VCaP (cell line): Measurements from ENCODE around the gene TMCO4.

Experiments used
- H3K27ac ChIP-seq: fragments of 450-650 bp; 2 replicates; pipeline ENCODE4 v1.5.1; 2017
- TF ChIP-seq, protein P1 (sequence below): fragments of 450-650 bp; conservative IDR thresholded peaks from 2 replicates; pipeline ENCODE4 v1.5.1; 2017; ENCODE audit warnings: mild to moderate bottlenecking, moderate library complexity

TMCO4 gene

DNA sequence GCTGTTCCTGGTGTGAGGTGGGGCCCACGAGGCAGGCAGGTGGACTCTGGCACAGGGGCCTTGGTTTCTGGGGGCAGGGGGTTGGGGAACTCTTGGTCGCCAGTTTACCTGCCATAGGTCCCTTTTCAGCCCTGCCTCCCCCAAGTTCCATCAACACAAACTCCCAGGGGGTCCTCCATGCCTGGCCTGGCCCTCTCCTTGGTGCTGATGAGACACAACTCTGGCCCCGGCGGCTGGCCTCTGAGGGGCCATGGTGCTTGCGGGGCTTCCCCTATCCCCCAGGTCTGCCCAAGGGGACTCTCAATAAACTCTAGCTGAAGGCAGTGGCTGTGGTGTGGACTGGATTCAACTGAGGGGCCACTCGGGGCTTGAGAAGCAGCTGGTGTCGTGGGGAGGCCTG, 119.1 kb downstream of the TMCO4 start:
- H3K27ac ChIP-seq, result no peak overlapping the region
- TF ChIP-seq, protein P1, sequence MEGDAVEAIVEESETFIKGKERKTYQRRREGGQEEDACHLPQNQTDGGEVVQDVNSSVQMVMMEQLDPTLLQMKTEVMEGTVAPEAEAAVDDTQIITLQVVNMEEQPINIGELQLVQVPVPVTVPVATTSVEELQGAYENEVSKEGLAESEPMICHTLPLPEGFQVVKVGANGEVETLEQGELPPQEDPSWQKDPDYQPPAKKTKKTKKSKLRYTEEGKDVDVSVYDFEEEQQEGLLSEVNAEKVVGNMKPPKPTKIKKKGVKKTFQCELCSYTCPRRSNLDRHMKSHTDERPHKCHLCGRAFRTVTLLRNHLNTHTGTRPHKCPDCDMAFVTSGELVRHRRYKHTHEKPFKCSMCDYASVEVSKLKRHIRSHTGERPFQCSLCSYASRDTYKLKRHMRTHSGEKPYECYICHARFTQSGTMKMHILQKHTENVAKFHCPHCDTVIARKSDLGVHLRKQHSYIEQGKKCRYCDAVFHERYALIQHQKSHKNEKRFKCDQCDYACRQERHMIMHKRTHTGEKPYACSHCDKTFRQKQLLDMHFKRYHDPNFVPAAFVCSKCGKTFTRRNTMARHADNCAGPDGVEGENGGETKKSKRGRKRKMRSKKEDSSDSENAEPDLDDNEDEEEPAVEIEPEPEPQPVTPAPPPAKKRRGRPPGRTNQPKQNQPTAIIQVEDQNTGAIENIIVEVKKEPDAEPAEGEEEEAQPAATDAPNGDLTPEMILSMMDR, result no peak

DNA sequence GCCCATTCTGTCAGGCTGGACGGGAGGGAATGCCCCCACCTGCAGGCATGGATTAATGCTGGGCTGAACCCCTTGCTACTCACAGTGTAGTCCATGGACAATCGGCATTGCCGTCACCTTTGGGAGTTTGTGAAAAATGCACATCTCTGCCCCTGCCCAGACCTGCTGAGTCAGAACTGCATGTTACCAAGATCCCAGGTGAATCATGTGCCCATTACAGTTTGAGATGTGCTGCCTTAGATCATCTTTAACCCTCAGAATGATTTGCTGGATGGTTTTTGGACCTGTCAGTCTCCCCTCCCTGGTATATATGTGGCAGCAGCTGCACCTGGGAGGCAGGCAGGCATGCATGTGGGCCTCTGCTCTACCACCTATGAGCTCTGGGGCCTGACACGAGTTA, 120.0 kb downstream of the TMCO4 start:
- TF ChIP-seq, protein P1, result no peak

GRCh38 chr1:19678931-19679453, 120.7 kb downstream of the TMCO4 start:
- TF ChIP-seq, protein P1, result no peak
- no peak overlapping the region for H3K27ac ChIP-seq

More for the DNA sequence above, 120.0 kb downstream of the TMCO4 start:
- no peak overlapping the region for H3K27ac ChIP-seq

- H3K27ac ChIP-seq, result peak overlapping the region; percentile 63
- TF ChIP-seq, protein P1, result no peak
Measured at GRCh38 chr1:19678493-19678892, 121.2 kb downstream of the TMCO4 start.

GRCh38 chr1:19676438-19676922, 123.2 kb downstream of the TMCO4 start:
- H3K27ac ChIP-seq, result peak overlapping the region; percentile 63
- TF ChIP-seq, protein P1, result no peak

GRCh38 chr1:19675797-19676196, 123.9 kb downstream of the TMCO4 start:
- TF ChIP-seq, protein P1, result no peak
- H3K27ac ChIP-seq, result no peak overlapping the region

DNA sequence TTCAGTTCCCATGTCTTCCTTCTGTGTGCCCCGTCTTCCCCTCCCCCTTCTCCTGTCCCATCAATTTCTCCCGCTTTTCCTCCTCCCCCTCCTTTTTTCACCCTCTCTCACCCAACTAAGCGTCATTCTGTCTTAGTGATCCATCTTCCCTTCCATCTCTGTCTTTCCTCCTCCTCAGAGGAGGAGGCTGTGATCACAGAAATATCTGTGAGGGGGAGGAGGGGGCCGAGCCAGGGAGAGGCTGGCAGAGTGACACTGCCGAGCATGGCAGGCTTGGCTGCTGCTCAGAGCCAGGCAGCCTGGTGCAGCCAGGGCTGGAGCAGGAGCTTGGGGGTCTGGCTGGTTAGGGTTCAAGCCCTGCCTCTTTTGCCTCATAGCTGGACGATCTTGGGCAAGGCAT, 127.5 kb downstream of the TMCO4 start:
- no peak overlapping the region for H3K27ac ChIP-seq
- TF ChIP-seq, protein P1, result no peak
